RWPE2 (cell line): ENCODE measurements around the gene HELT.
"Not testable (repeated sequence)": the region's sequence is repeated elsewhere in the genome, so short reads cannot be mapped to it uniquely, and the experiment has no call there.

Source experiments
- ATAC-seq: fragments of 200-7000 bp; cut with Tn5 transposase; 3 replicates; pipeline ENCODE4 v1.9.1; 2021; ENCODE audit warnings: low read depth
- DNase-seq: peaks from one replicate; pipeline ENCODE4 v3.0.0-alpha.2; 2020; ENCODE audit warnings: low spot score
- H3K27ac ChIP-seq: fragments of 450-650 bp; 2 replicates; pipeline ENCODE4 v1.5.1; 2017; ENCODE audit warnings: mild to moderate bottlenecking; ENCODE audit not compliant: poor library complexity, severe bottlenecking
- H3K27me3 ChIP-seq: fragments of 250-450 bp; sonication (Bioruptor Pico); 2 replicates; pipeline ENCODE4 v1.5.1; 2021; ENCODE audit warnings: mild to moderate bottlenecking, moderate library complexity; ENCODE audit not compliant: insufficient read depth, poor library complexity, severe bottlenecking
- H3K36me3 ChIP-seq: fragments of 250-450 bp; sonication (Bioruptor Pico); 2 replicates; pipeline ENCODE4 v1.5.1; 2020; ENCODE audit warnings: low read depth, mild to moderate bottlenecking, moderate library complexity
- H3K4me1 ChIP-seq: fragments of 250-450 bp; sonication (Bioruptor Pico); 2 replicates; pipeline ENCODE4 v1.5.1; 2021; ENCODE audit warnings: mild to moderate bottlenecking, moderate library complexity; ENCODE audit not compliant: insufficient read depth, poor library complexity, severe bottlenecking
- H3K4me3 ChIP-seq: fragments of 250-450 bp; sonication (Bioruptor Pico); 2 replicates; pipeline ENCODE4 v1.5.1; 2021; ENCODE audit warnings: mild to moderate bottlenecking, moderate library complexity; ENCODE audit not compliant: severe bottlenecking
- H3K9me3 ChIP-seq: fragments of 250-450 bp; sonication (Bioruptor Pico); 2 replicates; pipeline ENCODE4 v1.5.1; 2021; ENCODE audit warnings: mild to moderate bottlenecking, moderate library complexity; ENCODE audit not compliant: severe bottlenecking
- CTCF ChIP-seq: fragments of 450-650 bp; IDR thresholded peaks from one replicate; pipeline ENCODE4 v1.5.1; 2017; ENCODE audit warnings: mild to moderate bottlenecking, moderate library complexity; ENCODE audit not compliant: poor library complexity, severe bottlenecking

The HELT gene

GRCh38 chr4:185017964-185018772 lies at the start of gene HELT:
Gene HELT, plus strand, starts transcription at chr4:185018490. Its CDS starts 439 bp downstream, at chr4:185018929.
- Histone ChIP-seq H3K36me3 (no peaks in the 10 kb centered on the region), H3K27me3 (peaks cover 100% of the 10 kb centered on the region), H3K4me1 (no peaks in the 10 kb centered on the region), H3K27ac (no peak within 1 kb of the TSS), H3K9me3 (no peaks in the 10 kb centered on the region), H3K4me3 (no peak within 1 kb of the TSS)
- DNase-seq (no peak), ATAC-seq (no peak)
- no peak for TF ChIP-seq CTCF

- Histone ChIP-seq H3K4me1 (no peaks in the 10 kb centered on the region), H3K36me3 (no peaks in the 10 kb centered on the region), H3K27ac (no peak overlapping the region), H3K27me3 (no peaks in the 10 kb centered on the region), H3K4me3 (no peak overlapping the region), H3K9me3 (no peaks in the 10 kb centered on the region)
- TF ChIP-seq CTCF = no peak
- ATAC-seq (peak; percentile 90), DNase-seq (no peak)
Observed at GRCh38 chr4:184968784-184969201, 49.5 kb upstream of the HELT start.

GRCh38 chr4:184969610-184970009 lies 48.7 kb upstream of the HELT start:
- ATAC-seq (no peak), DNase-seq (no peak)
- no peak for TF ChIP-seq CTCF
- no peaks in the 10 kb centered on the region for H3K4me1 ChIP-seq
- no peak overlapping the region for H3K27ac ChIP-seq
- no peaks in the 10 kb centered on the region for H3K36me3 ChIP-seq
- H3K27me3 ChIP-seq = no peaks in the 10 kb centered on the region
- H3K4me3 ChIP-seq = no peak overlapping the region
- no peaks in the 10 kb centered on the region for H3K9me3 ChIP-seq

- TF ChIP-seq CTCF = no peak
- H3K36me3 ChIP-seq = no peaks in the 10 kb centered on the region
- no peak overlapping the region for H3K27ac ChIP-seq
- DNase-seq (no peak), ATAC-seq (no peak)
- H3K27me3 ChIP-seq = no peaks in the 10 kb centered on the region
- no peaks in the 10 kb centered on the region for H3K4me1 ChIP-seq
- H3K9me3 ChIP-seq = no peaks in the 10 kb centered on the region
- no peak overlapping the region for H3K4me3 ChIP-seq
Observed at GRCh38 chr4:184972991-184973390, 45.3 kb upstream of the HELT start.

GRCh38 chr4:184976348-184976747 lies 41.9 kb upstream of the HELT start:
- H3K4me1 ChIP-seq, H3K27ac ChIP-seq, H3K36me3 ChIP-seq, H3K9me3 ChIP-seq, H3K4me3 ChIP-seq, H3K27me3 ChIP-seq, ATAC-seq, DNase-seq: not testable (repeated sequence)
